Right kidney (tissue), 9 donors: ENCODE results near the gene HDGF.

Source experiments
- DNase-seq: peaks from one replicate; pipeline ENCODE4 v3.0.0-alpha.2; 2016
- long read RNA-seq, 8 donors: transcript quantifications; one replicate each; lab custom pipeline, GENCODE V29; 2026

The HDGF gene
- long read RNA-seq, donor 1, transcript HDGF-201 (6 exons, 2,380 nt), result major isoform, 26 of 72 reads
- long read RNA-seq, donor 1, partial matches to known transcripts, result 40 of 72 reads
- long read RNA-seq, donor 1, other reads (novel, unspliced or antisense), result 0 of 72 reads
- long read RNA-seq, donor 2, transcript HDGF-201 (6 exons, 2,380 nt), result major isoform, 28 of 97 reads
- long read RNA-seq, donor 2, partial matches to known transcripts, result 51 of 97 reads
- long read RNA-seq, donor 2, other reads (novel, unspliced or antisense), result 14 of 97 reads
- long read RNA-seq, donor 3, transcript HDGF-201 (6 exons, 2,380 nt), result major isoform, 10 of 17 reads
- long read RNA-seq, donor 3, partial matches to known transcripts, result 6 of 17 reads
- long read RNA-seq, donor 3, other reads (novel, unspliced or antisense), result 0 of 17 reads
- long read RNA-seq, donor 4, transcript HDGF-201 (6 exons, 2,380 nt), result major isoform, 9 of 130 reads
- long read RNA-seq, donor 4, partial matches to known transcripts, result 103 of 130 reads
- long read RNA-seq, donor 4, other reads (novel, unspliced or antisense), result 17 of 130 reads
- long read RNA-seq, donor 5, transcript HDGF-201 (6 exons, 2,380 nt), result major isoform, 31 of 60 reads
- long read RNA-seq, donor 5, partial matches to known transcripts, result 23 of 60 reads
- long read RNA-seq, donor 5, other reads (novel, unspliced or antisense), result 0 of 60 reads
- long read RNA-seq, donor 6, transcript HDGF-201 (6 exons, 2,380 nt), result major isoform, 40 of 111 reads
- long read RNA-seq, donor 6, partial matches to known transcripts, result 68 of 111 reads
- long read RNA-seq, donor 6, other reads (novel, unspliced or antisense), result 0 of 111 reads
- long read RNA-seq, donor 7, transcript HDGF-201 (6 exons, 2,380 nt), result major isoform, 17 of 244 reads
- long read RNA-seq, donor 7, partial matches to known transcripts, result 190 of 244 reads
- long read RNA-seq, donor 7, other reads (novel, unspliced or antisense), result 32 of 244 reads
- long read RNA-seq, donor 8, transcript HDGF-201 (6 exons, 2,380 nt), result major isoform, 21 of 39 reads
- long read RNA-seq, donor 8, partial matches to known transcripts, result 15 of 39 reads
- long read RNA-seq, donor 8, other reads (novel, unspliced or antisense), result 0 of 39 reads

GRCh38 chr1:156751451-156751756 lies at the start of gene HDGF:
TSS of gene HDGF (minus strand) at chr1:156751675. CDS start at chr1:156751429, 246 bp downstream.
- no peak for DNase-seq

- no peak for DNase-seq
Observed at GRCh38 chr1:156797212-156797871, 45.9 kb upstream of the HDGF start.

GRCh38 chr1:156796340-156797097 lies 45.0 kb upstream of the HDGF start:
- DNase-seq, result no peak

- no peak for DNase-seq
Observed at GRCh38 chr1:156795787-156796186, 44.3 kb upstream of the HDGF start.

GRCh38 chr1:156795374-156795733 lies 43.9 kb upstream of the HDGF start:
- no peak for DNase-seq

- DNase-seq, result no peak
Observed at GRCh38 chr1:156794506-156795373, 43.3 kb upstream of the HDGF start.

- DNase-seq, result no peak
Observed at GRCh38 chr1:156789621-156790318, 38.3 kb upstream of the HDGF start.

GRCh38 chr1:156788136-156788535 lies 36.7 kb upstream of the HDGF start:
- no peak for DNase-seq

- no peak for DNase-seq
Observed at GRCh38 chr1:156786640-156787039, 35.2 kb upstream of the HDGF start.

- no peak for DNase-seq
Observed at GRCh38 chr1:156785458-156785857, 34.0 kb upstream of the HDGF start.

- no peak for DNase-seq
Observed at GRCh38 chr1:156781585-156782186, 30.2 kb upstream of the HDGF start.

- DNase-seq, result no peak
Observed at GRCh38 chr1:156777573-156777972, 26.1 kb upstream of the HDGF start.

GRCh38 chr1:156776942-156777341 lies 25.5 kb upstream of the HDGF start:
- DNase-seq, result no peak

GRCh38 chr1:156775799-156776198 lies 24.3 kb upstream of the HDGF start:
- DNase-seq, result no peak

- DNase-seq, result no peak
Observed at GRCh38 chr1:156773607-156774006, 22.1 kb upstream of the HDGF start.

GRCh38 chr1:156772728-156773497 lies 21.4 kb upstream of the HDGF start:
- no peak for DNase-seq

- DNase-seq, result no peak
Observed at GRCh38 chr1:156772222-156772621, 20.7 kb upstream of the HDGF start.

GRCh38 chr1:156768610-156769295 lies 17.3 kb upstream of the HDGF start:
- no peak for DNase-seq
